Hepatocyte (in vitro differentiated cells): ENCODE measurements around the gene GPR179. TPM values are rescaled to one million over a fixed set of nuclear protein-coding genes. Genes with fewer than 3 reads are reported as not detected.
"Not testable (repeated sequence)": the region's sequence is repeated elsewhere in the genome, so short reads cannot be mapped to it uniquely, and the experiment has no call there.

Source experiments
- DNase-seq: peaks from one replicate; pipeline ENCODE4 v3.0.0-alpha.2; 2016; ENCODE audit warnings: low spot score
- H2AFZ ChIP-seq: fragments of 200-600 bp; sonication (generic); 2 replicates; pipeline ENCODE4 v1.6.0; 2016; ENCODE audit warnings: antibody characterized with exemption, mild to moderate bottlenecking
- H3K27ac ChIP-seq: fragments of 200-600 bp; sonication (generic); 2 replicates; pipeline ENCODE4 v1.5.1; 2016; ENCODE audit warnings: mild to moderate bottlenecking
- H3K27me3 ChIP-seq: fragments of 200-600 bp; sonication (generic); 2 replicates; pipeline ENCODE4 v1.6.1; 2016
- H3K36me3 ChIP-seq: fragments of 200-600 bp; sonication (generic); replicated peaks from 2 replicates; pipeline ENCODE4 v1.5.1; 2016; ENCODE audit warnings: low read depth; ENCODE audit not compliant: insufficient read depth
- H3K4me1 ChIP-seq: fragments of 200-600 bp; sonication (generic); 2 replicates; pipeline ENCODE4 v1.5.1; 2016; ENCODE audit warnings: mild to moderate bottlenecking, moderate library complexity; ENCODE audit not compliant: insufficient read depth
- H3K4me2 ChIP-seq: fragments of 200-600 bp; sonication (generic); 2 replicates; pipeline ENCODE4 v1.6.0; 2016
- H3K4me3 ChIP-seq: fragments of 200-600 bp; sonication (generic); 2 replicates; pipeline ENCODE4 v1.5.1; 2016; ENCODE audit warnings: mild to moderate bottlenecking
- H3K79me2 ChIP-seq: fragments of 200-600 bp; sonication (generic); 2 replicates; pipeline ENCODE4 v1.6.0; 2017; ENCODE audit warnings: mild to moderate bottlenecking
- H3K9me2 ChIP-seq: fragments of 200-600 bp; sonication (generic); replicated peaks from 2 replicates; pipeline ENCODE4 v1.6.0; 2017; ENCODE audit warnings: mild to moderate bottlenecking; ENCODE audit not compliant: insufficient read depth
- H3K9me3 ChIP-seq: fragments of 200-600 bp; sonication (generic); 2 replicates; pipeline ENCODE4 v1.5.1; 2016; ENCODE audit warnings: low read depth, mild to moderate bottlenecking
- H4K20me1 ChIP-seq: fragments of 200-600 bp; sonication (generic); 2 replicates; pipeline ENCODE4 v1.6.0; 2016; ENCODE audit warnings: mild to moderate bottlenecking; ENCODE audit not compliant: insufficient read depth, poor library complexity, severe bottlenecking
- CTCF ChIP-seq: fragments of 200-600 bp; sonication (generic); IDR thresholded peaks from 2 replicates; pipeline ENCODE4 v1.5.1; 2016; ENCODE audit warnings: antibody characterized with exemption, mild to moderate bottlenecking; ENCODE audit not compliant: poor library complexity
- WGBS: methylation state at CpG from one replicate; pipeline ENCODE4 v1.1.6; 2016; ENCODE audit warnings: low lambda C conversion rate; ENCODE audit errors: missing lambda C conversion rate; 5-methylcytosine and 5-hydroxymethylcytosine counted together
- polyA plus RNA-seq: library from polyadenylated mRNA; unstranded; fragments of >200 nt; fragmentation: Nextera tagmentation; extraction: Ambion mirVana; gene quantifications from 2 replicates; pipeline ENCODE4 v1.2.1, GENCODE V29; 2016
- total RNA-seq: library from RNA; depleted of rRNA; stranded (reverse); fragments of >200 nt; gene quantifications from 2 replicates; pipeline ENCODE4 v1.2.3, GENCODE V29; 2014

The GPR179 gene
- total and polyA plus RNA-seq, 2 experiments from 2014 or later, result 0.03 to 0.19 TPM

DNA sequence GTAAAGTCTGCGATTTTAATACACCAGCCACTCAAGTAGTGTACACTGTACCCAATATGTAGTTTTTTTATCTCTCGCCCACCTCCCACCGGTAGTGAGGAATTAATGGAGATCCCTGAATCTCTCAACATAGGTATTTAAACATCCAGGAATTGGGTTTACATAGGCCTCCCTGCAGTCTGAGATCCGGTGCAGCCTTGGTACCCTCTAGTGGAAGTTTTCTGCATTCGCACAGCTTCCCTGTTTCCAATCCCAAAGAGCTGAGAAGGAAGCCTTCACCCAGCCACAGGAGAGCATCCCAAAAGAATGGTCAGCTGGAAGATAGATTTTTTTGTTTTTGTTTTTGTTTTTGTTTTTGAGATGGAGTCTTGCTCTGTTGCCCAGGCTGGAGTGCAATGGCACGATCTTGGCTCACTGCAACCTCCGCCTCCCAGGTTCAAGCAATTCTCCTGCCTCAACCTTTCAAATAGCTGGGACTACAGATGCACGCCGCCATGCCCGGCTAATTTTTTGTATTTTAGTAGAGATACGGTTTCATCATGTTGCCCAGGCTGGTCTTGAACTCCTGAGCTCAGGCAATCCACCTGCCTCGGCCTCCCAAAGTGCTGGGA lies 55.4 kb downstream of the GPR179 start:
- TF ChIP-seq CTCF, result peak; percentile 39
- peak; percentile 24 for DNase-seq
- not testable (repeated sequence) for H3K79me2 ChIP-seq, H3K27me3 ChIP-seq, H2AFZ ChIP-seq, H3K36me3 ChIP-seq, H3K9me2 ChIP-seq, H4K20me1 ChIP-seq, H3K4me2 ChIP-seq, H3K27ac ChIP-seq, H3K9me3 ChIP-seq, H3K4me3 ChIP-seq
- peaks cover 13% of the 10 kb centered on the region for H3K4me1 ChIP-seq
- WGBS, result 63% methylated on average over 12 of the region's 12 CpGs

DNA sequence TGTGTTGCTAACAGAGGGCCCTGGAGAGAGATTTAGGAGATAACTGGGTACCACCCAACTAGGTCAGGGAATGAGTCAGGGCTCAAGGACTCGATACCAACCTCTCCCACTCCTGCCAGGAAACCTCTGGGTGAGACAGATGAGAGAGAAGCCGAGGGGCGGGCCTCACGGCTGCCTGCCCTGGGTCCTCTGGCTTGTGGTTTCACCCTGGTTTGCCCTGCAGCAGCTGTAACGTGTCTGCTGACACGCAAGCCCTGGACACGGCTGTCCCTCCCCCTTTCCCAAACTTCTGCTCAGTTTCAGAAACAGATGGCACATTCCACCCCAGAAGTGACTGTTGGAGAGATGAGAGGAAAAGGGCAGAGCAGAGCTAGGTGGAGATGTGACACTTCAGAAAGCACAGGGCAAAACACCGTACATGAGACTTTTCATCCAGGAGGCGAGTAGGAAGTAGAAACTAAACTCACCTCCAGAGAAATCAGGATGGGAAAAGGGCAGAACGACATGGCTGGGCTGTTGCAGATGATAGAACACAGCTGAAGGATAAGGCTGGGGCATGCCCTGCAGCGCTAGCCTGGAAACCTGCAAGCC lies 57.2 kb downstream of the GPR179 start:
- not testable (repeated sequence) for H3K79me2 ChIP-seq, H3K9me3 ChIP-seq, H3K27me3 ChIP-seq, H3K9me2 ChIP-seq, H4K20me1 ChIP-seq, H3K4me3 ChIP-seq, H3K36me3 ChIP-seq
- WGBS, result 29% methylated on average over 10 of the region's 11 CpGs
- peak overlapping the region; percentile 47 for H2AFZ ChIP-seq
- peaks cover 13% of the 10 kb centered on the region for H3K4me1 ChIP-seq
- H3K4me2 ChIP-seq, result peak overlapping the region; percentile 63
- DNase-seq, result peak; percentile 58
- H3K27ac ChIP-seq, result peak overlapping the region; percentile 80

GRCh38 chr17:38285994-38286393 lies 57.8 kb downstream of the GPR179 start:
- Histone ChIP-seq H3K27ac (peak overlapping the region; percentile 80), H3K4me1 (peaks cover 13% of the 10 kb centered on the region)
- H3K27me3 ChIP-seq, H3K36me3 ChIP-seq, H2AFZ ChIP-seq, H3K4me3 ChIP-seq, H3K4me2 ChIP-seq, H3K79me2 ChIP-seq, H4K20me1 ChIP-seq, H3K9me3 ChIP-seq, H3K9me2 ChIP-seq, DNase-seq: not testable (repeated sequence)

Other genes starting within 250 kb of the GPR179 start
- not detected in 2 replicates for gene TBC1D3E, start 216.0 kb downstream of the GPR179 start, total RNA-seq
- not detected in 2 replicates for gene TBC1D3E, start 216.0 kb downstream of the GPR179 start, polyA plus RNA-seq
- not detected in 2 replicates for gene TBC1D3, start 151.4 kb downstream of the GPR179 start, total RNA-seq
- gene TBC1D3, start 151.4 kb downstream of the GPR179 start, polyA plus RNA-seq, result not detected in 2 replicates
- 44.9 and 58.7 TPM in 2 replicates for gene MRPL45, start 46.8 kb downstream of the GPR179 start, total RNA-seq
- gene MRPL45, start 46.8 kb downstream of the GPR179 start, polyA plus RNA-seq, result 25.8 and 29.4 TPM in 2 replicates
- 13.0 and 15.9 TPM in 2 replicates for gene SOCS7, start 7.9 kb upstream of the GPR179 start, total RNA-seq
- gene SOCS7, start 7.9 kb upstream of the GPR179 start, polyA plus RNA-seq, result 2.7 and 3.5 TPM in 2 replicates
- 7.3 and 16.0 TPM in 2 replicates for gene ARHGAP23, start 84.5 kb upstream of the GPR179 start, total RNA-seq
- 30.0 and 32.8 TPM in 2 replicates for gene ARHGAP23, start 84.5 kb upstream of the GPR179 start, polyA plus RNA-seq